22Rv1 (cell line): ENCODE data around the gene CNTNAP2.

Experiments
- H3K27ac ChIP-seq: fragments of 450-650 bp; 2 replicates; pipeline ENCODE4 v1.5.1; 2017
- CTCF ChIP-seq: fragments of 450-650 bp; IDR thresholded peaks from 2 replicates; pipeline ENCODE4 v1.5.1; 2017; ENCODE audit warnings: mild to moderate bottlenecking
- ZFX ChIP-seq: fragments of 450-650 bp; IDR thresholded peaks from 2 replicates; pipeline ENCODE4 v1.6.1; 2017; ENCODE audit warnings: antibody characterized with exemption, borderline replicate concordance

CNTNAP2 gene

GRCh38 chr7:148159331-148159730 is 2042.7 kb downstream of the CNTNAP2 start:
- no peak overlapping the region for H3K27ac ChIP-seq
- TF ChIP-seq ZFX (no peak), CTCF (no peak)

- no peak overlapping the region for H3K27ac ChIP-seq
- no peak for TF ChIP-seq CTCF
- TF ChIP-seq ZFX, result no peak
Observed at GRCh38 chr7:148161776-148162175, 2045.2 kb downstream of the CNTNAP2 start.

GRCh38 chr7:148162808-148163207 is 2046.2 kb downstream of the CNTNAP2 start:
- TF ChIP-seq CTCF, result no peak
- no peak for TF ChIP-seq ZFX
- no peak overlapping the region for H3K27ac ChIP-seq

GRCh38 chr7:148163246-148163645 is 2046.6 kb downstream of the CNTNAP2 start:
- TF ChIP-seq CTCF (no peak), ZFX (no peak)
- no peak overlapping the region for H3K27ac ChIP-seq

GRCh38 chr7:148172920-148173319 is 2056.3 kb downstream of the CNTNAP2 start:
- TF ChIP-seq ZFX, result no peak
- TF ChIP-seq CTCF, result no peak
- H3K27ac ChIP-seq, result no peak overlapping the region

- no peak overlapping the region for H3K27ac ChIP-seq
- TF ChIP-seq ZFX (no peak), CTCF (no peak)
Observed at GRCh38 chr7:148173369-148173768, 2056.8 kb downstream of the CNTNAP2 start.

GRCh38 chr7:148174376-148174775 is 2057.8 kb downstream of the CNTNAP2 start:
- TF ChIP-seq CTCF (no peak), ZFX (no peak)
- no peak overlapping the region for H3K27ac ChIP-seq
